H1 (cell line): Measurements from ENCODE around the gene CSGALNACT2. TPM values are rescaled to one million over a fixed set of nuclear protein-coding genes. Genes with fewer than 3 reads are reported as not detected.

Experiments
- CTCF ChIA-PET: fragments of 300-600 bp; sonication (Branson Sonifier 250); formaldehyde crosslinking; loops from one replicate; lab custom pipeline; 2021; ENCODE audit not compliant: partially characterized antibody; lab: Charles Lee
- POLR2A ChIA-PET: fragments of 300-600 bp; sonication (Branson Sonifier 250); formaldehyde crosslinking; loops from one replicate; lab custom pipeline; 2021; ENCODE audit warnings: inconsistent platforms; ENCODE audit not compliant: partially characterized antibody; lab: Charles Lee
- DNase-seq, 2 experiments: peaks; one replicate each; pipeline versions ENCODE4 v3.0.0 to v3.0.0-alpha.2; 2010 to 2022; ENCODE audit warnings: low spot score in 2 of 2, low read depth in 1 of 2, mixed read lengths in 1 of 2
- FAIRE-seq: peaks from 2 replicates; lab custom pipeline; 2011; peaks lifted over from hg19 to GRCh38; lab: Jason Lieb, UNC
- H2AFZ ChIP-seq: 2 replicates; pipeline ENCODE4 v1.8.1; 2012; ENCODE audit warnings: low read length, inconsistent platforms
- H2AK5ac ChIP-seq: 2 replicates; pipeline ENCODE4 v1.6.1; 2013; ENCODE audit warnings: low read depth, low read length
- H2BK120ac ChIP-seq: replicated peaks from 2 replicates; pipeline ENCODE3; 2013; ENCODE audit warnings: low read depth, low read length, inconsistent platforms
- H2BK12ac ChIP-seq: 2 replicates; pipeline ENCODE4 v1.6.1; 2013; ENCODE audit warnings: low read depth, low read length
- H2BK15ac ChIP-seq: 2 replicates; pipeline ENCODE4 v1.6.1; 2013; ENCODE audit warnings: low read length
- H2BK20ac ChIP-seq: 2 replicates; pipeline ENCODE4 v1.6.1; 2013; ENCODE audit warnings: low read length
- H2BK5ac ChIP-seq: 2 replicates; pipeline ENCODE4 v1.6.1; 2013; ENCODE audit warnings: low read depth, low read length
- H3K14ac ChIP-seq: 2 replicates; pipeline ENCODE4 v1.6.1; 2013; ENCODE audit warnings: inconsistent platforms; ENCODE audit not compliant: insufficient read length
- H3K18ac ChIP-seq: 2 replicates; pipeline ENCODE4 v1.6.1; 2013; ENCODE audit warnings: low read length; ENCODE audit errors: extremely low read depth
- H3K23ac ChIP-seq: 2 replicates; pipeline ENCODE4 v1.6.1; 2013; ENCODE audit warnings: inconsistent platforms; ENCODE audit not compliant: insufficient read length
- H3K23me2 ChIP-seq: 2 replicates; pipeline ENCODE4 v1.6.1; 2013; ENCODE audit warnings: low read depth, low read length
- H3K27ac ChIP-seq: 2 replicates; pipeline ENCODE4 v1.6.1; 2011; ENCODE audit warnings: low read depth, low read length, inconsistent platforms
- H3K27me3 ChIP-seq, 4 experiments: replicated peaks in 1 of 4; 1 replicate in 1 of 4; 2 replicates in 3 of 4; pipeline versions ENCODE4 v1.6.1 to v1.8.1; 2011 to 2013; ENCODE audit warnings: low read length in 3 of 4, mild to moderate bottlenecking in 3 of 4, inconsistent platforms in 2 of 4, mixed read lengths in 2 of 4, moderate library complexity in 1 of 4; ENCODE audit not compliant: control insufficient read depth in 3 of 4, insufficient read depth in 3 of 4; ENCODE audit errors: extremely low read depth in 1 of 4
- H3K36me3 ChIP-seq, 4 experiments: 2 replicates each; pipeline versions ENCODE4 v1.6.1 to v1.8.1; 2011 to 2013; ENCODE audit warnings: mild to moderate bottlenecking in 4 of 4, low read length in 3 of 4, moderate library complexity in 2 of 4, control low read depth in 1 of 4, inconsistent platforms in 1 of 4; ENCODE audit not compliant: insufficient read depth in 4 of 4, control insufficient read depth in 2 of 4
- H3K4ac ChIP-seq: replicated peaks from 2 replicates; pipeline ENCODE3; 2013; ENCODE audit warnings: low read length, low read depth, mixed read lengths, inconsistent platforms; ENCODE audit not compliant: insufficient read length
- H3K4me1 ChIP-seq, 4 experiments: replicated peaks in 1 of 4; 1 replicate in 1 of 4; 2 replicates in 3 of 4; pipeline versions ENCODE4 v1.6.1 to v1.8.1; 2011 to 2013; ENCODE audit warnings: low read length in 3 of 4, inconsistent platforms in 2 of 4, mixed read lengths in 1 of 4; ENCODE audit not compliant: insufficient read depth in 4 of 4, control insufficient read depth in 3 of 4
- H3K4me2 ChIP-seq, 2 experiments: 2 replicates each; pipeline versions ENCODE4 v1.6.1 to v1.8.1; 2011 to 2013; ENCODE audit warnings: low read depth in 2 of 2, low read length in 2 of 2, control low read depth in 1 of 2, inconsistent platforms in 1 of 2, mild to moderate bottlenecking in 1 of 2; ENCODE audit not compliant: insufficient read depth in 1 of 2
- H3K4me3 ChIP-seq, 4 experiments: fragments of 200-600, 300-600 bp in 1 of 4; sonication (generic), shearing (Covaris generic), sonication (Bioruptor Twin) in 1 of 4; 2 replicates each; pipeline versions ENCODE4 v1.5.1 to v1.8.1; 2011 to 2016; ENCODE audit warnings: low read length in 4 of 4, low read depth in 3 of 4, control low read depth in 2 of 4, inconsistent platforms in 2 of 4, mild to moderate bottlenecking in 2 of 4, mixed read lengths in 1 of 4, moderate library complexity in 1 of 4; ENCODE audit not compliant: insufficient read depth in 2 of 4; ENCODE audit errors: extremely low read depth in 1 of 4
- H3K56ac ChIP-seq: replicated peaks from 2 replicates; pipeline ENCODE3; 2013; ENCODE audit warnings: low read depth, mild to moderate bottlenecking, mixed read lengths, low read length, inconsistent platforms; ENCODE audit not compliant: insufficient read length
- H3K79me1 ChIP-seq: 2 replicates; pipeline ENCODE4 v1.6.1; 2013; ENCODE audit warnings: low read depth, low read length, control low read depth
- H3K79me2 ChIP-seq, 2 experiments: 2 replicates each; pipeline versions ENCODE4 v1.6.1 to v1.8.1; 2012 to 2013; ENCODE audit warnings: low read length in 2 of 2, mild to moderate bottlenecking in 2 of 2, inconsistent platforms in 1 of 2; ENCODE audit not compliant: insufficient read depth in 2 of 2, control insufficient read depth in 1 of 2
- H3K9ac ChIP-seq, 4 experiments: replicated peaks in 1 of 4; 1 replicate in 1 of 4; 2 replicates in 3 of 4; pipeline versions ENCODE4 v1.6.1 to v1.8.1; 2011 to 2013; ENCODE audit warnings: low read depth in 3 of 4, low read length in 3 of 4, control low read depth in 2 of 4, mild to moderate bottlenecking in 2 of 4, moderate library complexity in 2 of 4, inconsistent platforms in 1 of 4; ENCODE audit errors: extremely low read depth in 1 of 4
- H3K9me3 ChIP-seq, 2 experiments: 2 replicates each; pipeline versions ENCODE4 v1.6.1 to v1.8.1; 2012 to 2013; ENCODE audit warnings: mild to moderate bottlenecking in 2 of 2, moderate library complexity in 2 of 2, control low read depth in 1 of 2, inconsistent platforms in 1 of 2, low read depth in 1 of 2, low read length in 1 of 2, mixed read lengths in 1 of 2; ENCODE audit not compliant: insufficient read depth in 2 of 2
- H4K20me1 ChIP-seq, 2 experiments: replicated peaks in 1 of 2; 2 replicates each; pipeline versions ENCODE3 to v1.8.1; 2011 to 2013; ENCODE audit warnings: inconsistent platforms in 2 of 2, low read length in 2 of 2, mild to moderate bottlenecking in 1 of 2; ENCODE audit not compliant: insufficient read depth in 2 of 2, control insufficient read depth in 1 of 2
- H4K5ac ChIP-seq: 2 replicates; pipeline ENCODE4 v1.6.1; 2013; ENCODE audit warnings: low read length, low read depth, mixed read lengths, inconsistent platforms; ENCODE audit not compliant: insufficient read length
- H4K8ac ChIP-seq: 2 replicates; pipeline ENCODE4 v1.8.0; 2013; ENCODE audit warnings: mild to moderate bottlenecking, moderate library complexity, low read length, inconsistent platforms; ENCODE audit not compliant: insufficient read depth; ENCODE audit errors: extremely low read depth
- H4K91ac ChIP-seq: replicated peaks from 2 replicates; pipeline ENCODE3; 2013; ENCODE audit warnings: low read length, mixed read lengths, inconsistent platforms; ENCODE audit not compliant: insufficient read length
- ATF3 ChIP-seq: IDR thresholded peaks from 2 replicates; pipeline ENCODE4 v1.6.1; 2011; ENCODE audit warnings: low read depth, mild to moderate bottlenecking, low read length; ENCODE audit not compliant: insufficient read depth
- BCL11A ChIP-seq, 2 experiments: IDR thresholded peaks; one replicate each; pipeline ENCODE4 v1.6.1; 2011; ENCODE audit warnings: low read depth in 2 of 2, low read length in 2 of 2, mild to moderate bottlenecking in 2 of 2
- CBX5 ChIP-seq: fragments of 300-800, 300-1000 bp; sonication (generic); IDR thresholded peaks from 2 replicates; pipeline ENCODE4 v1.7.1; 2016; ENCODE audit warnings: antibody characterized with exemption, low read length, low read depth
- CHD1 ChIP-seq: IDR thresholded peaks from 2 replicates; pipeline ENCODE4 v1.6.1; 2012; ENCODE audit warnings: low read depth, low read length, improper control_type of control experiment
- CREB1 ChIP-seq: IDR thresholded peaks from 2 replicates; pipeline ENCODE4 v1.6.1; 2012; ENCODE audit warnings: inconsistent platforms
- GABPA ChIP-seq: IDR thresholded peaks from 2 replicates; pipeline ENCODE4 v1.6.1; 2011; ENCODE audit warnings: mild to moderate bottlenecking, low read length, moderate library complexity, borderline replicate concordance; ENCODE audit not compliant: insufficient read depth
- JUN ChIP-seq: IDR thresholded peaks from 2 replicates; pipeline ENCODE4 v1.6.1; 2011; ENCODE audit warnings: low read depth, mild to moderate bottlenecking, improper control_type of control experiment, low read length
- NANOG ChIP-seq: IDR thresholded peaks from 2 replicates; pipeline ENCODE4 v1.6.1; 2011; ENCODE audit warnings: low read length, low read depth, mild to moderate bottlenecking, inconsistent platforms; ENCODE audit not compliant: insufficient read depth, poor library complexity, severe bottlenecking
- SP1 ChIP-seq: IDR thresholded peaks from 2 replicates; pipeline ENCODE4 v1.6.1; 2011; ENCODE audit warnings: low read depth, low read length
- SP4 ChIP-seq: IDR thresholded peaks from 2 replicates; pipeline ENCODE4 v1.6.1; 2012; ENCODE audit warnings: low read length, inconsistent platforms
- SRF ChIP-seq: IDR thresholded peaks from 2 replicates; pipeline ENCODE4 v1.6.1; 2011; ENCODE audit warnings: mild to moderate bottlenecking, low read depth, low read length, moderate library complexity
- SUZ12 ChIP-seq: fragments of 200-600 bp; sonication (generic); IDR thresholded peaks from 2 replicates; pipeline ENCODE4 v1.6.1; 2012; ENCODE audit warnings: mild to moderate bottlenecking, inconsistent platforms, low read length, moderate library complexity, mixed read lengths
- TBP ChIP-seq: IDR thresholded peaks from 2 replicates; pipeline ENCODE4 v1.6.1; 2011; ENCODE audit warnings: low read depth, low read length, improper control_type of control experiment
- TCF12 ChIP-seq: IDR thresholded peaks from 2 replicates; pipeline ENCODE4 v1.6.1; 2011; ENCODE audit warnings: low read depth, mild to moderate bottlenecking, low read length
- WGBS, 2 experiments: shearing (Covaris generic) in 1 of 2; methylation state at CpG; one replicate each; pipeline versions ENCODE4 v1.1.6 to v1.1.7; 2013 to 2015; ENCODE audit warnings: low lambda C conversion rate in 2 of 2, mixed read lengths in 2 of 2, inconsistent platforms in 1 of 2, low coverage in 1 of 2, missing lambda C conversion rate in 1 of 2; ENCODE audit not compliant: insufficient replicate concordance in 2 of 2, insufficient coverage in 1 of 2, insufficient read length in 1 of 2; ENCODE audit errors: extremely low coverage in 1 of 2, missing lambda C conversion rate in 1 of 2; 5-methylcytosine and 5-hydroxymethylcytosine counted together
- polyA plus RNA-seq, 7 experiments: library from polyadenylated mRNA; depleted of rRNA in 3 of 7; stranded (reverse) in 5 of 7; unstranded in 2 of 7; fragments of >200 nt in 5 of 7; fragments of 200-250 nt in 2 of 7; gene quantifications; 1 replicate in 5 of 7; 2 replicates in 1 of 7; 4 replicates in 1 of 7; pipeline versions ENCODE4 v1.2.1 to v1.2.3, GENCODE V29; 2011 to 2013; ENCODE audit warnings: missing spikeins in 2 of 7, mixed read lengths in 2 of 7
- total RNA-seq: library from RNA; stranded (reverse); fragmentation: NEBNext Ultra II Directional; extraction: Animal tissue kit (Norgen Biotek cat#: 25700); gene quantifications from 2 replicates; pipeline ENCODE4 v1.2.1, GENCODE V29; 2021

Gene CSGALNACT2
- total and polyA plus RNA-seq, 2 of the 8 experiments (the other 6 are each of a cell fraction or from before 2014, with no cell fraction given) = 2.6 to 5.3 TPM

- no peak overlapping the region for H3K23ac ChIP-seq
- no peak overlapping the region for H2BK120ac ChIP-seq
- H3K9ac ChIP-seq = no peak overlapping the region
- no peak overlapping the region for H2BK15ac ChIP-seq
- DNase-seq = no peak
- WGBS, 2 experiments = 95% methylated on average over 2 of the region's 2 CpGs; no CpG with 5 or more reads in 1 of the 2 experiments
- H3K4me3 ChIP-seq = no peak overlapping the region
- ChIA-PET CTCF (interaction anchor here (1.5 kb wide), 1 partner anchor 66 kb away, joined by 3 read pairs; no protein-coding TSS in a partner anchor), POLR2A (no interaction called here)
- H3K27ac ChIP-seq = no peak overlapping the region
- H4K20me1 ChIP-seq = peaks cover 1 to 2% of the 10 kb centered on the region in 2 experiments
- no peak overlapping the region for H3K14ac ChIP-seq
- H2BK12ac ChIP-seq = no peak overlapping the region
- H3K23me2 ChIP-seq = peaks cover 14% of the 10 kb centered on the region
- peaks cover 0 to 7% (median 1%) of the 10 kb centered on the region in 4 experiments; a peak in 3 of 7 replicates for H3K27me3 ChIP-seq
- H3K18ac ChIP-seq = no peak overlapping the region
- H2AFZ ChIP-seq = no peak overlapping the region
- H2AK5ac ChIP-seq = no peak overlapping the region
- no peak overlapping the region for H4K8ac ChIP-seq
- peaks cover 0 to 9% of the 10 kb centered on the region in 2 experiments; a peak in 1 of 4 replicates for H3K79me2 ChIP-seq
- no peaks in the 10 kb centered on the region for H3K79me1 ChIP-seq
- no peak overlapping the region for H2BK5ac ChIP-seq
- peaks cover 0 to 5% (median 0%) of the 10 kb centered on the region in 4 experiments; a peak in 4 of 7 replicates for H3K4me1 ChIP-seq
- H4K5ac ChIP-seq = no peak overlapping the region
- H3K4ac ChIP-seq = no peak overlapping the region
- no peak overlapping the region for H2BK20ac ChIP-seq
- no peak overlapping the region for H3K56ac ChIP-seq
- no peak overlapping the region for H4K91ac ChIP-seq
- H3K36me3 ChIP-seq = no peaks in the 10 kb centered on the region
- no peak for FAIRE-seq
- no peaks in the 10 kb centered on the region for H3K9me3 ChIP-seq
- no peak for TF ChIP-seq TBP
- no peak for TF ChIP-seq ATF3
- TF ChIP-seq SP1 = no peak
- TF ChIP-seq CREB1 = no peak
- TF ChIP-seq GABPA = no peak
- no peak for TF ChIP-seq JUN
- TF ChIP-seq BCL11A (IDR thresholded peaks at IDR 0.05; ENCODE audit: low read depth in 2 of 2, low read length in 2 of 2) = no peak
- no peak for TF ChIP-seq NANOG
- TF ChIP-seq SRF = no peak
- TF ChIP-seq SUZ12 = no peak
- no peak for TF ChIP-seq SP4
- no peak for TF ChIP-seq TCF12
- TF ChIP-seq CHD1 = no peak
- TF ChIP-seq CBX5 = no peak
- no peak overlapping the region for H3K4me2 ChIP-seq
Observed at GRCh38 chr10:43135656-43136055, 2.6 kb upstream of the CSGALNACT2 start.
